ENCODE results near the gene GTF2H2. TPM values are rescaled to one million over a fixed set of nuclear protein-coding genes. Genes with fewer than 3 reads are reported as not detected.
"Not testable (repeated sequence)": the region's sequence is repeated elsewhere in the genome, so short reads cannot be mapped to it uniquely, and the experiment has no call there.

Gene GTF2H2
- 41.8 and 42.2 TPM in 2 replicates for total RNA-seq

DNA sequence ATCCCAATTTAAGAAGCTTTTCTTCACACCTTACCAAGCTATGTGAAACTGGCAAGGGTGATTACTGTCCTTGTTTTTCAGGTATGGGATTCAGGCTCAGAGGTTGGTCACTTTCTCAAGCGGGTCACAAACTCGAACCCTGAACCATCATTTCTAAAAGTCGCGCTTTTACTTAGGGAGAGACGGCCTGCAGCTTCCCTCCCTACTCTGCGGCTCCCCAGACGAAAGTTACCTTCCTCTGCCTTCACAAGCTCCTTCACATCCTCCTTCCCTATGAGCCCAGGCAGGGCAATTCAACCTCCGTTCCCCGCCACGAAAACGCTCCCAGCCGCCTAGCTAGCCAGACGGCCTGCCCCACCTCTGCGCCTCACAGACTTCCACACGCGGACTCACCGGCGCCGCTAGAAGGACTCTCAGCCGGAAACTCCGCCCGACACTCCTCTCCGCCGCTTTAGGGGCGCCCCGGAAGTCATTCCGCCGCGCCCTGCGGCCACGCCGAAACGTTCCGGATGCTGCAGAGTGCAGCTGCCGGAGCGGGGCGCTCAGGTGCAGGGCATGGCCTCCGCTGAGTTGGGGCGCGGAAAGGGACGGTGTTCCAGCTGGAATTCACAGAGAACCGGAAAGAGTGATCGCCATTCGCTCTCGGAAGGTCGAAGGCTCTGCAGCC is at the start of gene GTF2H2:
Gene GTF2H2, minus strand, starts transcription at position 415 of the 667 bp plus-strand sequence. CDS start 4,913 bp downstream, outside the sequence.
- not testable (repeated sequence) for DNase-seq (ENCODE audit: low read depth)

DNA sequence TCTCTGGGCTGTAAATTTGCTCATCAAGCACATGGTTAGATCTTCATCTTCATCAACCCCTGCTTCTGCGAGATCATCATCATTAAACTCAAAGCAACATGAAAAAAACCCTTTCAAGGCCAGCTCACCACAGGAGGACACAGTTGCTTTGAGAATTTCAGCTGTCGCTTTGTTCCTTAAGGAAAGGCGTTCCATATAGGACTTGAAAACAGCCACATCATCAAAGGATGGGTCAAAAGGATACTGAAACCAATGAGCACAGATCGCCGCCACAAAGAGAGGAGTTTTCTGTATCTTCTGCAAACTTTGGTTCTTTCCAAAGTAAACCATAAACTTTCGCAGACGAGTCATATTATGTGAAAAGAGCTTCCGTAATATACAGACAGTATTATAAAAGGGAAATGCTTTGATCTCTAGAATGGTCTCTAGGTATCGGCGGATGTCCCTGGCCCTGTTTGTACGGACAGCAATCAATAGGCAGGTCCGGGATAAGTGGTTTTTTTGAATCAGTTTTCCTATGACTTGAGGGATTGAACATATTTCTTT is 42.3 kb upstream of the GTF2H2 start:
- DNase-seq (ENCODE audit: low read depth), result not testable (repeated sequence)

DNA sequence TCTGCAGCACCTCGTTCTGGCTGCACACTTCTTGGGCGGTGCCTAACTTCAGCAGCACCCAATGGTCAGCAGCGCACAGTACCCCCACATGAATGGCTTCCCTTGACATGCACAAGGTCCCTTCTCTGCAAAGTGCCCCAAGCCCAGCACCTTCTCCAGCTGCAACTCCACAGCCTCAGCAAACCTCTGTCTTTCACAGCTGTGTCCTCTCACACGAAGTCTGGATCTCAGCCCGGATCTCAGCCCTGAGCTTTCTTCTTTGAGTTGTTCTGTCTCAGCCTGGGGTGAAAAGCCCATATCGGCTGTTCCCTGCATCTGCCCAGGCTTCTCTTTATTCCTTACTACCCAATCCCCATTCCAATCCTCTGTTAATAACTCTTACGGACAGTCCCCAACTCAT is 32.5 kb upstream of the GTF2H2 start:
- DNase-seq (ENCODE audit: low read depth), result not testable (repeated sequence)

GRCh38 chr5:71097930-71098203 is 30.4 kb upstream of the GTF2H2 start:
- DNase-seq (ENCODE audit: low read depth), result not testable (repeated sequence)

DNA sequence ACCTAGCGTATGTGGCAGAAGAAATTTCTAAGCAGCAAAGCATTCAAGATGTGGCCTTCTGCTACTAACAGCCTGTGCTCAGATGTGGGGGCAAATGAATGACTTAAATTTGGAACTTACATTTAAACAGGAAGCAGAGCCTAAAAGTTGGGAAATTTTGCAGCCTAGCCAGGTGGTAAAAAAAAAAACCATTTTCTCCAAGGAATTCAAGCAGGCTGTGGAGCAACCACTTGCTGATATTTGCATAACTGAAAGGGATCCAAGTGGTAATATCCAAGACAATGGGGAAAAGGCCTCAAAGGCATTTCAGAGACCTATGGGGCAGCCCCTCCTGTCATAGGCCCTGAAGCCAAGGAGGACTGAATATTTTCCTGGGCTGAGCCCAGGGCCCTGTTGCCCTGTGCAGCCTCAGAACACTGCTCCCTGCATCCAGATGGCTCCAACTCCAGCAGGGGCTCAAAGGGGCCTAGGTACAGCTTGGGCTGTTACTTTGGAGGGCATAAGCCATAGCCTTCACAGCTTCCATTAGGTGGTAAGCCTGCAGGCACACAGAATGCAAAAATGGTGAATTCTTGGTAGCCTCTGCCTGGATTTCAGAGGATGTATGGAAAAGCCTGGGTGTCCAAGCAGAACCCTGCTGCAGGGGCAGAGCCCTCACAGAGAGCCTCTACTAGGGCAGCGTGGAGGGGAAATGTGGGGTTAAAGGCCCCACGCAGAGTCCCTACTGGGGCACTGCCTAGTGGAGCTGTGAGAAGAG is 29.9 kb upstream of the GTF2H2 start:
- DNase-seq (ENCODE audit: low read depth), result not testable (repeated sequence)

DNA sequence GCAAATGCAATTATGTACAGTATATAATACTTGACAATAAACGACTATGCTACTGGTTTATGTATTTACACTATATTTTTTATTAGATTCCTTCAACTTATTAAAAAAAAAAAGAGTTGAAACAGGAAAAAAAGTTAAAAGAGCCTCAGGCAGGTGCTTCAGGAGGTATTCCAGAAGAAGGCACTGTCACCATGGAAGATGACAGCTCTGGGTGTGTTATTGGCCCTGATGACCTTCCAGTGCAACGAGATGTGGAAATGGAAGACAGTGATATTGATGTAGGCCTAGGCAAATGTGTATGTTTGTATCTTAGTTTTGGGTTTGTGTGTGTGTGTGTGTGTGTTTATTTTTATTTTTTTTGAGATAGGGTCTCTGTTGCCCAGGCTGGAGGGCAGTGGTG is 22.3 kb upstream of the GTF2H2 start:
- DNase-seq (ENCODE audit: low read depth), result not testable (repeated sequence)

DNA sequence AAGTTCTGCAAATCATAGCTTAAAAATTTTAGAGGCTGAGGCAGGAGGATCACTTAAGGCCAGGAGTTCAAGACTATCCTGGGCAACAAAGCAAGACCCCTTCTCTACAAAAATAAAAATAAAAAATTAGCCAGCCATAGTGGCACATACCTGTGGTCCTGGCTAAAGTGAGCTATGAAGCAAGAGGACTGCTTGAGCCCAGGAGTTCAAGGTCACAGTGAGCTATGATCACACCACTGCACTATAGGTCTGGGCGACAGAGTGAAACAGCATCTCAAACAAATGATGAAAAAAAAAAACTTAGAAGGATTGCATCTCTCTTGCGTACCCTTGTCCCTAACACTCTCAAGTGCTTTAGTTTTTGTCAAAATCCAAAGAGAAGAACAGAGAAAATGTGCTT is 21.3 kb upstream of the GTF2H2 start:
- DNase-seq (ENCODE audit: low read depth), result not testable (repeated sequence)

DNA sequence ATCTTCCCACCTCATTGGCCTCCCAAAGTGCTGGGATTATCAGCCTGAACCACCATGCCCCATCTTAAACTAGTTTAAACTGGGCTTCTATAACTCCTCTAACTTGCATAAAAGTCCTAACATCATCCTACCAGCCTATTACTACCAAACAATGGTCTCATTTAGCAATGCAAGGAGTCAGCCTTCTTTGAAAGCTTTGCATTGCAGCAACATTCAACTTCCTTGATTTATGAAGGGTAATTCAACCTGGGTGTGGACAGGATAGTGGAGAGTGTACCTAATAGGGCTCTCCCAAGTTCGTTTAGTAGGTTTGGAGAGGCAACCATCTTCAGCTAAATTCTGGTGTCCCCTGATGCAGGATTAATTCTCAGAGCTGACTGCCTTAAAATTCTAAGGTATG is 18.7 kb upstream of the GTF2H2 start:
- DNase-seq (ENCODE audit: low read depth), result not testable (repeated sequence)

DNA sequence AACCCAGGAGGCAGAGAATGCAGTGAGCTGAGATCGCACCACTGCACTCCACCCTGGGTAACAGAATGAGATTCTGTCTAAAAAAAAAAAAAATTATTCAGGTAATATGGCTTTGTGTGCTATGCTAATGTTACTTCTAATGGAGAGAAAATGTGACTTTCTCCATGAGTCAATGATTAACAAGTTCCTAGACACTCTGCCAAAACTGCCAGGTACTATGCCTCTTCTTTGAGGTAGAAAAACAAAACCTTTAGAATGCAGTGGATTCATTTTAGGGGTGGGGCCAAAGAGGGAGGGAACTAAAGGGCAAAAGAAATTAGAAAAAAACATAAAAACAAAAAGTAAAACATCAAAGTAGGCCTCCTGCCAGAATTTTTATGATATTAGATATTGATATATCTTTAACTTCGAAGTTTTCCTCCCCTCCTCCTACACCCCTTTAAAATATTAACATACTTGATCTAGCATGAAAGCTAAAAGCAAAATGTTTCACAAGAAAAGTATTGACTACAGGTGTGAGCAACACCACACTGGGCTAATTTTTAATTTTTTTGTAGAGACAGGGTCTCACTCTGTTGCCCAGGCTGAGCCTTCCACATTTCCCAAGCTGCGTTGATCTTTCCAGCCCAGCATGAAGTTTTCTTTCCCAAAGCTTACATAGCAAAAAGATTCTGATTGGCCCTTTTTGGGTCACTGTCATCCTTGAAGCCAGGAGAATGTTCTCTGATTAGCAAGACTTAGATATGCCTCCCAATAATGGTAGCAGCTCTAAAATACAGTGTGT is 17.0 kb upstream of the GTF2H2 start:
- DNase-seq (ENCODE audit: low read depth), result not testable (repeated sequence)

DNA sequence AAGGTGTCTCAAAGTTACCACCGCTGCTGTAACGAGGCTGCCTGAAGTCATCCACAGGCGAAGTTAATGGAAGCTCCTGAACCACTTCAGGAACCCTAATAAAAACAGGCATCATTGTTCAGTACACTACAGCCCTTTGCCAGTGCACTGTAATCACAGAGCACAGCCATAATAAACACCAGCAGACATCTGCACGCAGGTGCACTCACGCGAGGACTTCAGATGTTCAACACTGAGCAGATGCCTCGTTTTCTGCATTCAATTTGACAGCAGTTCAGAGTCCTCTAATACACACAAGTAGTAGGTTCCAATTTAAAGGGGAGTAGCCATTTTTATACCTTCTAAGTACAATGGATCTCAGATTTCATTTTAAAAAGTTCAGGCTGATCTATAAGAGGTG is 15.4 kb upstream of the GTF2H2 start:
- not testable (repeated sequence) for DNase-seq (ENCODE audit: low read depth)

DNA sequence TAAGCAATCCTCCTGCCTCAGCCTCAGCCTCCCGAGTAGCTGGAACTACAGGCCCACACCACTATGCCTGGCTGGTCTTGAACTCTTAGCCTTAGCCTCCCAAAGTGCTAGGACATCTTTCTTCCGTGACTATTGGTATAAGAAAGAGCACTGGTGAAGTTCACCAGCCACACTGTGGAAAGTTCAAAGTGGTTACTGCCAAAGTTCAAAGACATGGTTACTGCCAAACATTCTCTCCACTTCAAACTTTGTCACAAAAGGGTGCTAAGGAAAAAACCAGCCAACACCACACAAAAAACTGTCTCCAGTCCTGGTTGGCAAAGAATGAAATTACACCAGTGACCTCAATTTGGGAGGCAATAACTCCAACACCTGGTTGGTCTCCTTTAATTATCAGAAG is 14.9 kb upstream of the GTF2H2 start:
- DNase-seq (ENCODE audit: low read depth), result not testable (repeated sequence)

DNA sequence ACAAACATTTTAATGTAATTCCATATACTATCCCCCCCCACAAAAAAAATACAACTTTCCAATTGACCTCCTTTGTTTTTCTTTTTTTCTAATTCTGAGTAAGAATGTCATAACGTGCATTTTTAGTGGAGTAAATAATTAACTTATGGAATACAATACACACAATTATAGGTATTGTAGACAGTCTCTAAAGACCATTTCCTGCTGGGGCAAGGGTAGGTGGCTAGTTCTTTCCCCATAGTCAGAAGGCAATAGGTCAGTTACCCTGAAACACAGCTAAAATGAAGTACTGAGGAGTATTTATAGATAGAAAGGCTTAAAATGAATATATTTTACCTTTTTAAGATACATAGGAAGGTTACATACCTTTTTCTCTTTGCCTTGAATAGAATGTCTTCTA is 6.2 kb downstream of the GTF2H2 start:
- DNase-seq (ENCODE audit: low read depth), result not testable (repeated sequence)

GRCh38 chr5:71059426-71059825 is 8.1 kb downstream of the GTF2H2 start:
- DNase-seq (ENCODE audit: low read depth), result not testable (repeated sequence)

DNA sequence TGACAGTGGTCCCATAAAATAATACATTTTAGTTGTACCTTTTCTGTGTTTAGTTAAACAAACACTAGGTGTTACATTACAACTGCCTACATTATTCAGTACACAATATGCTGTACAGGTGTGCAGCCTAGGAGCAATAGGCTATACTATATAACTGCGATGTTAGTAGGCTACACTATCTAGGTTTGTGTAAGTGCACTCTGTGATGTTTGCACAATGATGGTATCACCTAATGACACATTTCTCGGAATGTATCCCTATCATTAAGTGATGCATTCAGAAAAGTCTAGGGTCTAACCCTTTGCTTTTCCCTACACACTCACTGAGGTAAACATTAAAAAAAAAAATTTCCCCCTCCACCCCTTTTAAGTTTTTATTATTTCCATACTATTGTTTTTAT is 22.7 kb downstream of the GTF2H2 start:
- not testable (repeated sequence) for DNase-seq (ENCODE audit: low read depth)

- not testable (repeated sequence) for DNase-seq (ENCODE audit: low read depth)
Observed at GRCh38 chr5:71044128-71044527, 23.3 kb downstream of the GTF2H2 start.

GRCh38 chr5:71031046-71031776 is 36.3 kb downstream of the GTF2H2 start:
- not testable (repeated sequence) for DNase-seq (ENCODE audit: low read depth)

DNA sequence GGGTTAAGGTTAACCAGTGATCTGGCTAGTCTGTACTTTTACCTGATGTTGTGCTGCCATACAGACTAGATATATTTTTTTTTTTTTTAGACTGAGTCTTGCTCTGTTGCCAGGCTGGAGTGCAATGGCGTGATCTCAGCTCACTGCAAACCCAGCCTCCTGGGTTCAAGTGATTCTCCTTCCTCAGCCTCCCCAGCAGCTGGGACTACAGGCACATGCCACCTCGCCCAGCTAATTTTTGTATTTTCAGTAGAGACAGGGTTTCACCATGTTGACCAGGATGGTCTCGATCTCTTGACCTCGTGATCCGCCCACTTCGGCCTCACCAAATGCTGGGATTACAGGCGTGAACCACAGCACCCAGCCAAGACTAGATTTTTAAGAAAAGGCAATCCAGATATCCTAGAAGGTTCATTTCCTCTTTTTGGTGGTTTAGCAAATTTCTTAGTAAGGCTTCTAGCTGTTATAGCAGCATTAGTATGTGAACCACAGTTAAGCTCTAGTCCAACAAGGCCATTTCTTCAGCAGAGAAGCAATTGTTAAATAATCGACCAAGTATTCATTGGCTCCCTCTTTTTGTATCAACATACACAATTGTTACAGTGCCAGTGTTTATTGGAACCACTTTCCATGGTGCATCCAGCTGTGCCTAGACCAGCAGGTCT is 42.1 kb downstream of the GTF2H2 start, which contains the start of gene NAIP:
Gene NAIP, minus strand, starts transcription at position 51 of the 665 bp plus-strand sequence. CDS start 12,424 bp downstream, outside the sequence.
- DNase-seq (ENCODE audit: low read depth), result not testable (repeated sequence)

GRCh38 chr5:71020643-71021042 is 46.8 kb downstream of the GTF2H2 start:
- not testable (repeated sequence) for DNase-seq (ENCODE audit: low read depth)

- DNase-seq (ENCODE audit: low read depth), result not testable (repeated sequence)
Observed at GRCh38 chr5:71018376-71019005, 49.0 kb downstream of the GTF2H2 start.

- no peak for DNase-seq (ENCODE audit: low read depth)
Observed at GRCh38 chr5:71014176-71014575, 53.3 kb downstream of the GTF2H2 start.
